Peyer's patch (tissue), 4 donors: ENCODE measurements around the gene CTRB2. TPM values are rescaled to one million over a fixed set of nuclear protein-coding genes. Genes with fewer than 3 reads are reported as not detected.

ENCODE experiments used
- DNase-seq, 3 donors: peaks; one replicate each; pipeline ENCODE4 v3.0.0-alpha.2; 2017 to 2019
- H3K27ac ChIP-seq, 4 donors: fragments of 200-600 bp; sonication (generic); one replicate each; pipeline ENCODE4 v1.5.1; 2016 to 2019
- H3K27me3 ChIP-seq, 2 donors: fragments of 200-600 bp; sonication (generic); one replicate each; pipeline ENCODE4 v1.5.1; 2019
- H3K36me3 ChIP-seq, 3 donors: fragments of 200-600 bp; sonication (generic); one replicate each; pipeline ENCODE4 v1.5.1; 2016 to 2019
- H3K4me1 ChIP-seq, 4 donors: fragments of 200-600 bp; sonication (generic); one replicate each; pipeline ENCODE4 v1.5.1; 2016 to 2019
- H3K4me3 ChIP-seq, 4 donors: fragments of 200-600 bp; sonication (generic); 1 replicate in 3 of 4; 2 replicates in 1 of 4; pipeline ENCODE4 v1.5.1; 2016 to 2019; ENCODE audit warnings: mild to moderate bottlenecking in 1 of 4
- H3K9me3 ChIP-seq, 4 donors: fragments of 200-600 bp; sonication (generic); one replicate each; pipeline ENCODE4 v1.5.1; 2016 to 2019; ENCODE audit warnings: mild to moderate bottlenecking in 1 of 4
- CTCF ChIP-seq, 6 experiments: fragments of 450-650 bp in 4 of 6; fragments of 200-600 bp in 2 of 6; sonication (generic) in 1 of 6; IDR thresholded peaks; one replicate each; pipeline ENCODE4 v1.5.1; 2017 to 2019; ENCODE audit warnings: antibody characterized with exemption in 6 of 6, mild to moderate bottlenecking in 3 of 6, moderate library complexity in 1 of 6
- POLR2A ChIP-seq, 2 donors: fragments of 450-650 bp; IDR thresholded peaks; one replicate each; pipeline ENCODE4 v1.5.1; 2017; ENCODE audit warnings: antibody characterized with exemption in 2 of 2, mild to moderate bottlenecking in 2 of 2, moderate library complexity in 2 of 2
- total RNA-seq, 4 donors: library from RNA; depleted of rRNA; stranded (reverse); fragments of >200 nt; gene quantifications; one replicate each; pipeline ENCODE4 v1.1.0, GENCODE V29; 2016

The CTRB2 gene
- total RNA-seq, 4 donors from 2014 or later, result not detected

GRCh38 chr16:75236232-75236631, 29.3 kb upstream of the CTRB2 start:
- H3K27me3 ChIP-seq, result no peaks in the 10 kb centered on the region
- no peak for DNase-seq
- no peak overlapping the region for H3K4me3 ChIP-seq
- H3K36me3 ChIP-seq, result peaks cover 0 to 82% (median 0%) of the 10 kb centered on the region in 3 donors
- H3K9me3 ChIP-seq, result no peaks in the 10 kb centered on the region
- H3K27ac ChIP-seq, result no peak overlapping the region
- peaks cover 0 to 38% (median 0%) of the 10 kb centered on the region in 4 donors for H3K4me1 ChIP-seq
- TF ChIP-seq POLR2A (IDR thresholded peaks at IDR 0.05), result no peak
- no peak for TF ChIP-seq CTCF (IDR thresholded peaks at IDR 0.05)

- Histone ChIP-seq H3K4me1 (peaks cover 0 to 38% (median 0%) of the 10 kb centered on the region in 4 donors), H3K9me3 (no peaks in the 10 kb centered on the region), H3K36me3 (peaks cover 0 to 84% (median 0%) of the 10 kb centered on the region in 3 donors), H3K27ac (no peak overlapping the region), H3K27me3 (no peaks in the 10 kb centered on the region), H3K4me3 (no peak overlapping the region)
- DNase-seq, result no peak
- TF ChIP-seq POLR2A (IDR thresholded peaks at IDR 0.05) (no peak), CTCF (IDR thresholded peaks at IDR 0.05) (no peak)
Observed at GRCh38 chr16:75235721-75236193, 28.8 kb upstream of the CTRB2 start.

- no peaks in the 10 kb centered on the region for H3K27me3 ChIP-seq
- peaks cover 0 to 38% (median 0%) of the 10 kb centered on the region in 4 donors for H3K4me1 ChIP-seq
- H3K4me3 ChIP-seq, result no peak overlapping the region
- no peak for DNase-seq
- H3K9me3 ChIP-seq, result no peaks in the 10 kb centered on the region
- H3K27ac ChIP-seq, result no peak overlapping the region
- TF ChIP-seq POLR2A (IDR thresholded peaks at IDR 0.05), result no peak
- TF ChIP-seq CTCF (IDR thresholded peaks at IDR 0.05), result no peak
- H3K36me3 ChIP-seq, result peaks cover 0 to 87% (median 0%) of the 10 kb centered on the region in 3 donors
Observed at GRCh38 chr16:75234856-75235696, 28.1 kb upstream of the CTRB2 start.

- H3K9me3 ChIP-seq, result no peaks in the 10 kb centered on the region
- H3K4me3 ChIP-seq, result no peak overlapping the region
- no peaks in the 10 kb centered on the region for H3K27me3 ChIP-seq
- peak overlapping the region in 1 of 4 donors; percentile 15 for H3K27ac ChIP-seq
- TF ChIP-seq POLR2A (IDR thresholded peaks at IDR 0.05) (no peak), CTCF (IDR thresholded peaks at IDR 0.05) (no peak)
- no peak for DNase-seq
- H3K4me1 ChIP-seq, result peaks cover 0 to 26% (median 0%) of the 10 kb centered on the region in 4 donors
- H3K36me3 ChIP-seq, result peaks cover 0 to 94% (median 0%) of the 10 kb centered on the region in 3 donors
Observed at GRCh38 chr16:75233611-75233938, 26.6 kb upstream of the CTRB2 start.

- H3K4me3 ChIP-seq, result no peak overlapping the region
- no peak overlapping the region for H3K27ac ChIP-seq
- peaks cover 0 to 15% (median 0%) of the 10 kb centered on the region in 4 donors for H3K4me1 ChIP-seq
- no peak for TF ChIP-seq CTCF (IDR thresholded peaks at IDR 0.05)
- no peak for TF ChIP-seq POLR2A (IDR thresholded peaks at IDR 0.05)
- H3K27me3 ChIP-seq, result no peaks in the 10 kb centered on the region
- H3K36me3 ChIP-seq, result peaks cover 0 to 83% (median 0%) of the 10 kb centered on the region in 3 donors
- H3K9me3 ChIP-seq, result no peaks in the 10 kb centered on the region
- DNase-seq, result no peak
Observed at GRCh38 chr16:75231570-75231969, 24.6 kb upstream of the CTRB2 start.
